AG04449 (cell line): Measurements from ENCODE around the gene PARVG.

ENCODE experiments used
- CTCF ChIA-PET: fragments of 350-600 bp; formaldehyde crosslinking; extraction: SDS; loops from one replicate; lab custom pipeline; 2021; ENCODE audit warnings: antibody characterized with exemption; lab: Yijun Ruan, JAX
- POLR2A ChIA-PET: fragments of 400-600, 350-600 bp; formaldehyde crosslinking; extraction: SDS; loops from one replicate; lab custom pipeline; 2020; ENCODE audit warnings: antibody characterized with exemption, inconsistent platforms; lab: Yijun Ruan, JAX
- DNase-seq: peaks from one replicate; pipeline ENCODE4 v3.0.0-alpha.2; 2010; ENCODE audit warnings: low read depth, low spot score
- H3K4me3 ChIP-seq: 2 replicates; pipeline ENCODE4 v1.5.1; 2011; ENCODE audit warnings: low read depth, mild to moderate bottlenecking, control low read depth, low read length
- TF ChIP-seq, protein P1 (sequence below): IDR thresholded peaks from one replicate; pipeline ENCODE4 v1.5.1; 2011; ENCODE audit warnings: mild to moderate bottlenecking, moderate library complexity, low read length, control low read depth, inconsistent platforms; ENCODE audit not compliant: insufficient read depth; ENCODE audit errors: missing control alignments

Gene PARVG

DNA sequence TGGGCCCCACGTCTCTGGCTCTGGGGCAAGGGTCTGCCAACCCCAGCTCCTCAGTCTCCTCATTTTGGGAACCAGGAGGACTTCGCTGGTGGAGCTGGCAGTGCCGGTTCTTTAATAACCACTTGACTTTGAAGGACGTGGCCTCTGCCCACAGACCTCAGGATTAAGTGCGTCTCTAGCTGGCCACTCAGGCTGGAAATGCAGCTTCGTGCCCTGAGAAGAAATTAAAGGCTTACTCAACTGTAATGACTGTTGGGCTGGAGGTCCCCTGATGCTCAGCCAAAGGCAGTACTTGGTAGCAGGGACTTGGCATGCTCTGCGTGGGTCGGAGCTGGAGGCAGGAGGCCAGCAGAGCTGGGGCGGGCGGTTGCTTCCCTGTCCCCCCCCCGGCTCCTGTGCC, 16.7 kb upstream of the PARVG start:
- H3K4me3 ChIP-seq: no peak overlapping the region
- DNase-seq: no peak
- POLR2A ChIA-PET: no interaction called here
- CTCF ChIA-PET: interaction anchor here (1.2 kb wide), 1 partner anchor 10 kb away, joined by 3 read pairs; no protein-coding TSS in a partner anchor
- TF ChIP-seq, protein P1, sequence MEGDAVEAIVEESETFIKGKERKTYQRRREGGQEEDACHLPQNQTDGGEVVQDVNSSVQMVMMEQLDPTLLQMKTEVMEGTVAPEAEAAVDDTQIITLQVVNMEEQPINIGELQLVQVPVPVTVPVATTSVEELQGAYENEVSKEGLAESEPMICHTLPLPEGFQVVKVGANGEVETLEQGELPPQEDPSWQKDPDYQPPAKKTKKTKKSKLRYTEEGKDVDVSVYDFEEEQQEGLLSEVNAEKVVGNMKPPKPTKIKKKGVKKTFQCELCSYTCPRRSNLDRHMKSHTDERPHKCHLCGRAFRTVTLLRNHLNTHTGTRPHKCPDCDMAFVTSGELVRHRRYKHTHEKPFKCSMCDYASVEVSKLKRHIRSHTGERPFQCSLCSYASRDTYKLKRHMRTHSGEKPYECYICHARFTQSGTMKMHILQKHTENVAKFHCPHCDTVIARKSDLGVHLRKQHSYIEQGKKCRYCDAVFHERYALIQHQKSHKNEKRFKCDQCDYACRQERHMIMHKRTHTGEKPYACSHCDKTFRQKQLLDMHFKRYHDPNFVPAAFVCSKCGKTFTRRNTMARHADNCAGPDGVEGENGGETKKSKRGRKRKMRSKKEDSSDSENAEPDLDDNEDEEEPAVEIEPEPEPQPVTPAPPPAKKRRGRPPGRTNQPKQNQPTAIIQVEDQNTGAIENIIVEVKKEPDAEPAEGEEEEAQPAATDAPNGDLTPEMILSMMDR: no peak

DNA sequence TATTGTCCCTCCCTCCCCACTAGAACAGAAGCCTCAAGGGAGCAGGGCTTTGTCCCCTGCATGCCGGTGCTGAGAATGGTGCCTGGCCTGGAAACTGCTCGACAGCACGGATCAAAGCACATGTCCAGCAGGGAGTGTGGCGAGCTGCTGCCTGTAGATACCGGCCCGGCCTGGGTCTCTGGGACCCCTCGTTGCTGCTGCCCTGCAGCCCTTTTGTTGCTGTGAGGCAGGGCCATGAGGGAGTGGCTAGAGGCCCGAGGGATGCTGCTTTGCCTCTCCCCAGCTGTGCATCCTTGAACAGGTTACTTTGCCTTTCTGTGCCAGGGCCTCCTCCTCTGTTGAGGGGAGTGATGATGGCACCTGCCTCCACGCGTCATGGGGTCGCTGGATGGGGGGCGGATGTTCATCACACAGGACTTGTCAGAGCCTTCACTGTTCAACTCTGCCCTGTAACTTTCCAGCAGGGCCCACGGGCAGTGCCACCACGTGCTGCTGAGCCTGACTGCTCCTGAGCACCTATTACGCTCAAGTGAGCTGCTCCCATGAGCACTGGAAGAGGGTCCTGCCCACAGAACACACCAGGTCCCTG, 15.3 kb upstream of the PARVG start:
- POLR2A ChIA-PET: no interaction called here
- DNase-seq: no peak
- CTCF ChIA-PET: interaction anchor here (1.2 kb wide), 1 partner anchor 8 kb away, joined by 3 read pairs; no protein-coding TSS in a partner anchor
- no peak overlapping the region for H3K4me3 ChIP-seq
- TF ChIP-seq, protein P1: no peak

DNA sequence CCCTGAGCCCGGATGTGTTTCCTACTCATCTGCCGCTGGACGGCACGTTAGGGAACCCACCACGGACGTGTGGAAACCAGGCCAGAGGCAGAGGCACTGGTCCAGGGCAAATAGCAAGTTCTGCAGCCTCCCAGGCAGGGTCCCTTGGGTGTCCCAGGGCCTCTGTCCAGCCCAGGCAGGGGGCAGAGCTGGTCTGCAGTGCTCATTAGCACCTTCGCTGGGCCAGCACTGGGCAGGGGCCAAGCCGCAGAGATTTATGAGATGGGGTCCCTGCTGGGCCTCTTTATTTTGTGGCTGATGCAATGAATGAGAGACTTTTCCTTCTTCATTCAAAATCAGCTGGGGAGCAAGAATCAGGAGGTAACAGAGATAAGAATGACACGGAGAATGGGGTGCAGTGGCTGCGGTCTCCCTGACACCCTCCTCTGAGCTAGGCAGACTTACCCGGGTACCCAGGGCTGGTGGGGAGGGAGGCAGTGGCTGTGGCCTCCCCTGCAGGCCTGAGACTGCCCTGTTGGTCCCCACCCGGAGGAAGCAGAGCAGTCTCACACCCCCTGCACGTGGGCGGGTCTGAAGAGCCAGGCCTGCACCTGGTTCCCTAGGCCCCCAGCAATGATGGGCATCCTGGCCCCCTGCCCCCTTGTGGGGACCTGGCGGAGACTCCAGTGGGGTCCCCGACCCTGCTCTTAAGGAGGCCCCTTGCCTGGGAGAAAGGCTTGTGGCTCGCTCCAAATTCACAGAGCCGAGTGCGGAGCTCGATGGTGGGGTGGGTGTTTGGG, 14.0 kb upstream of the PARVG start:
- TF ChIP-seq, protein P1: no peak
- H3K4me3 ChIP-seq: no peak overlapping the region
- ChIA-PET POLR2A (no interaction called here), CTCF (no interaction called here)
- DNase-seq: no peak

DNA sequence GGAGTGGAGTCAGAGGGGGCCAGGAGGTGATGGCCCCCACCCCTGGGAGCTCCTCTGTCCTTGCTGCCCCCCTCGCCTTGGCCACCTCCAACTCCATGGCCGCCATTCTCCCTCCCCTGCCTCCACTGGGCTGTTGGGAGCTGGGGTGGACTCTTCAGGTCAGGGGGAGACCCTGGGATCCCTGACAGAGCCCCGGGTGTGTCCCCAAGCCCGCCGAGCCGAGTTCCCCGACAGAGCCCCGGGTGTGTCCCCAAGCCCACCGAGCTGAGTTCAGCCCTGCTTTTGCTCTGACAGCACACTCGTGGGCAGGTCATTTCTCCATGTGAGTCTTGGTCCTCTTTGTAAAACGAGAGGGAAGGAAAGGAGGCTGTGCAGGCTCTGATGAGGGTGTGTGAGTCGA, 13.2 kb upstream of the PARVG start:
- ChIA-PET POLR2A (no interaction called here), CTCF (no interaction called here)
- H3K4me3 ChIP-seq: no peak overlapping the region
- TF ChIP-seq, protein P1: no peak
- no peak for DNase-seq

DNA sequence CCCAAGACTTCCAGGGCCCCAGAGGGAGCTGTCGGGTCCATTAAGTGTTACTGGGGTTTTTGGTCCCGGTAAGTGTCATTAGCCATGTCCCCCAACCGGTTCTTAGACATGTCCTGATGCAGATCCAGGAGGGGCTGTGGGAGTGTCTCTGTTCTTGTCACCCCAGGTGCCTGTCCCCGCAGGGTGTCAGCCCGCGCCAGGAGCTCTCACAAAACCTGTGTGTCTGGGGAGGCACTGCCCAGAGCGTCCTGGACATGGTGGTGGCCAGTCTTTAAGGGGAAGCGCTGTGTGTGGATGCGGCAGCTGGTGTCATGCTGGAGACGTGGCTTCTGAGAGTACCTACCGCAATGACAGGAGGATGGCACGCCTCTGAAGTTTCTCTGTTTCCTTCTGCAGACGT, 12.5 kb upstream of the PARVG start:
- no peak for DNase-seq
- ChIA-PET POLR2A (no interaction called here), CTCF (interaction anchor here (0.9 kb wide), 1 partner anchor 11 kb away, joined by 3 read pairs; no protein-coding TSS in a partner anchor)
- no peak overlapping the region for H3K4me3 ChIP-seq
- TF ChIP-seq, protein P1: no peak

DNA sequence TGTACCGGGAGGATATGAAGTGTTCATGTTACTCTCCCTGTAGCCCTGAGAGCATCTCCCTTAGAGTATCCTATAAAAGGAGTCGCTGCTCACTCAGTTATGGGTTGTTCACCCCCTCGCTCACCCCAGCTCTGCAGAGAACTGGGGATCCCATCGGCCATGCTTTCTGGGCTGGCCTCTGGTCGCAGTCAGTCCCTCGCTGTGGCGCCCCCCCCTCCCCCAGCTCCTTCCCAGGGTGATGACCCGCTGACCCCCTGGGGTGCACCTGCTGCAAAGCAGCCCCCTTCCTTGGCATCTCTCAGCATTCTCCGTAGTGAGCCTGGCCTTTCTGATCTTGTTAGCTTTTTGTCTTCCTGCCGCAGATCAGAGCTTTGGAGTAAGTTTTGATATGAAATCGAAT, 10.3 kb upstream of the PARVG start:
- H3K4me3 ChIP-seq: no peak overlapping the region
- POLR2A ChIA-PET: no interaction called here
- TF ChIP-seq, protein P1: no peak
- CTCF ChIA-PET: no interaction called here
- no peak for DNase-seq
